Stimulated activated CD8-positive, alpha-beta memory T cell treated with anti-CD3 and anti-CD28 coated beads, Interleukin-12 subunit alpha, Interleukin-12 subunit beta, amount 100 ng/mL, for 24 hours (primary cell): ENCODE data around the gene CLDN3.
"Not testable (repeated sequence)": the region's sequence is repeated elsewhere in the genome, so short reads cannot be mapped to it uniquely, and the experiment has no call there.

Experiments used
- DNase-seq: peaks from one replicate; pipeline ENCODE4 v3.0.0-alpha.2; 2020; ENCODE audit errors: extremely low read depth

CLDN3 gene

GRCh38 chr7:73770002-73770859 lies at the start of gene CLDN3:
Gene CLDN3 (minus strand): TSS chr7:73770270. CDS start chr7:73770049, 221 bp downstream.
- no peak for DNase-seq

- no peak for DNase-seq
These were observed 47.1 kb upstream of the CLDN3 start for GRCh38 chr7:73817121-73817520.

- no peak for DNase-seq
These were observed 45.4 kb upstream of the CLDN3 start for GRCh38 chr7:73815436-73815835.

GRCh38 chr7:73812996-73813395 lies 42.9 kb upstream of the CLDN3 start:
- no peak for DNase-seq

GRCh38 chr7:73811760-73812168 lies 41.7 kb upstream of the CLDN3 start:
- peak; percentile 17 for DNase-seq

- no peak for DNase-seq
These were observed 40.9 kb upstream of the CLDN3 start for GRCh38 chr7:73810998-73811360.

GRCh38 chr7:73809467-73809951 lies 39.4 kb upstream of the CLDN3 start:
- DNase-seq, result no peak

GRCh38 chr7:73802459-73802858 lies 32.4 kb upstream of the CLDN3 start:
- DNase-seq, result no peak

GRCh38 chr7:73801577-73801976 lies 31.5 kb upstream of the CLDN3 start:
- no peak for DNase-seq

GRCh38 chr7:73799282-73800141 lies 29.4 kb upstream of the CLDN3 start:
- no peak for DNase-seq

GRCh38 chr7:73797176-73797575 lies 27.1 kb upstream of the CLDN3 start:
- DNase-seq, result not testable (repeated sequence)

- DNase-seq, result not testable (repeated sequence)
These were observed 26.6 kb upstream of the CLDN3 start for GRCh38 chr7:73796656-73797055.

- not testable (repeated sequence) for DNase-seq
These were observed 25.1 kb upstream of the CLDN3 start for GRCh38 chr7:73795188-73795587.

GRCh38 chr7:73791170-73791690 lies 21.2 kb upstream of the CLDN3 start:
- not testable (repeated sequence) for DNase-seq

GRCh38 chr7:73789051-73789450 lies 19.0 kb upstream of the CLDN3 start:
- no peak for DNase-seq

- DNase-seq, result not testable (repeated sequence)
These were observed 17.6 kb upstream of the CLDN3 start for GRCh38 chr7:73787786-73788048.

- DNase-seq, result no peak
These were observed 16.5 kb upstream of the CLDN3 start for GRCh38 chr7:73786588-73786987.

GRCh38 chr7:73779517-73779916 lies 9.4 kb upstream of the CLDN3 start:
- no peak for DNase-seq

GRCh38 chr7:73778801-73779389 lies 8.8 kb upstream of the CLDN3 start:
- no peak for DNase-seq

GRCh38 chr7:73774923-73775322 lies 4.9 kb upstream of the CLDN3 start:
- DNase-seq, result no peak

- DNase-seq, result no peak
These were observed 3.8 kb upstream of the CLDN3 start for GRCh38 chr7:73773700-73774517.
